NCI-H1930 (cell line): ENCODE results near the gene RDH14.

Source experiments
- DNase-seq, 2 experiments: peaks; one replicate each; lab custom pipeline; 2025; lab: John Stamatoyannopoulos, UW

Gene RDH14

GRCh38 chr2:18560031-18560796, at the start of gene RDH14:
Gene RDH14, minus strand, starts transcription at chr2:18560653. Its CDS starts 81 bp downstream, at chr2:18560572.
- peak; percentile 89 to 91 for DNase-seq

GRCh38 chr2:18610090-18610489, 49.6 kb upstream of the RDH14 start:
- no peak for DNase-seq

- DNase-seq = no peak
These were observed 44.7 kb upstream of the RDH14 start for GRCh38 chr2:18605115-18605514.

GRCh38 chr2:18604531-18604885, 44.1 kb upstream of the RDH14 start:
- no peak for DNase-seq

- no peak for DNase-seq
These were observed 43.5 kb upstream of the RDH14 start for GRCh38 chr2:18603854-18604530.

GRCh38 chr2:18602298-18602697, 41.8 kb upstream of the RDH14 start:
- DNase-seq = no peak

- DNase-seq = no peak
These were observed 39.8 kb upstream of the RDH14 start for GRCh38 chr2:18600255-18600613.

GRCh38 chr2:18599509-18600254, 39.2 kb upstream of the RDH14 start:
- no peak for DNase-seq

- no peak for DNase-seq
These were observed 38.5 kb upstream of the RDH14 start for GRCh38 chr2:18598848-18599484.

- no peak for DNase-seq
These were observed 37.2 kb upstream of the RDH14 start for GRCh38 chr2:18597618-18598017.

- no peak for DNase-seq
These were observed 36.5 kb upstream of the RDH14 start for GRCh38 chr2:18596993-18597392.

GRCh38 chr2:18593496-18593895, 33.0 kb upstream of the RDH14 start:
- no peak for DNase-seq

- DNase-seq = no peak
These were observed 31.9 kb upstream of the RDH14 start for GRCh38 chr2:18592372-18592771.

GRCh38 chr2:18589354-18589753, 28.9 kb upstream of the RDH14 start, which contains the start of gene NT5C1B:
Gene NT5C1B, minus strand, starts transcription at chr2:18589569. Its CDS starts 101 bp downstream, at chr2:18589468.
- no peak for DNase-seq

GRCh38 chr2:18588802-18589201, 28.3 kb upstream of the RDH14 start:
- DNase-seq = no peak

- no peak for DNase-seq
These were observed 27.6 kb upstream of the RDH14 start for GRCh38 chr2:18588049-18588448.

GRCh38 chr2:18585526-18585925, 25.1 kb upstream of the RDH14 start:
- no peak for DNase-seq

- DNase-seq = no peak
These were observed 24.1 kb upstream of the RDH14 start for GRCh38 chr2:18584608-18584954.

- no peak for DNase-seq
These were observed 23.6 kb upstream of the RDH14 start for GRCh38 chr2:18583905-18584607.

GRCh38 chr2:18580606-18581005, 20.2 kb upstream of the RDH14 start:
- DNase-seq = no peak

GRCh38 chr2:18578033-18578432, 17.6 kb upstream of the RDH14 start:
- DNase-seq = no peak
